B cell (primary cell): ENCODE results near the gene CDKN1A. TPM values are rescaled to one million over a fixed set of nuclear protein-coding genes. Genes with fewer than 3 reads are reported as not detected.

Experiments used
- ATAC-seq: fragments of 200-7000 bp; cut with Tn5 transposase; one replicate; pipeline ENCODE4 v1.10.0; 2021; ENCODE audit warnings: low read depth, mild to moderate bottlenecking, moderate number of reproducible peaks, moderate library complexity
- CTCF ChIA-PET: fragments of 350-600 bp; sonication (Branson Sonifier 250); formaldehyde crosslinking; loops from one replicate; lab custom pipeline; 2021; ENCODE audit warnings: antibody characterized with exemption, inconsistent platforms; lab: Charles Lee
- POLR2A ChIA-PET: fragments of 350-600 bp; sonication (Branson Sonifier 250); formaldehyde crosslinking; loops from one replicate; lab custom pipeline; 2021; ENCODE audit warnings: antibody characterized with exemption; lab: Charles Lee
- DNase-seq: peaks from one replicate; pipeline ENCODE4 v3.0.0; 2013
- H2AFZ ChIP-seq: 2 replicates; pipeline ENCODE4 v1.6.1; 2012; ENCODE audit warnings: mild to moderate bottlenecking, low read depth, low read length; ENCODE audit not compliant: insufficient read depth, poor library complexity, severe bottlenecking
- H3K27ac ChIP-seq, 2 donors: 1 replicate in 1 of 2; 2 replicates in 1 of 2; pipeline ENCODE4 v1.5.1; 2012 to 2013; ENCODE audit warnings: low read length in 2 of 2, mild to moderate bottlenecking in 2 of 2, moderate library complexity in 1 of 2
- H3K27me3 ChIP-seq, 4 experiments: fragments of 200-600 bp in 1 of 4; sonication (generic) in 1 of 4; replicated peaks in 1 of 4; 1 replicate in 2 of 4; 2 replicates in 2 of 4; pipeline versions ENCODE4 v1.6.1 to v1.7.0; 2013 to 2016; ENCODE audit warnings: low read length in 3 of 4, mild to moderate bottlenecking in 2 of 4, mixed read lengths in 1 of 4, moderate library complexity in 1 of 4; ENCODE audit not compliant: insufficient read depth in 4 of 4, control insufficient read depth in 3 of 4; ENCODE audit errors: control extremely low read depth in 1 of 4
- H3K36me3 ChIP-seq, 2 experiments: replicated peaks in 1 of 2; 1 replicate in 1 of 2; 2 replicates in 1 of 2; pipeline versions ENCODE4 v1.6.1 to v1.7.1; 2013; ENCODE audit warnings: low read length in 1 of 2; ENCODE audit not compliant: insufficient read depth in 2 of 2, control insufficient read depth in 1 of 2; ENCODE audit errors: control extremely low read depth in 1 of 2, extremely low read depth in 1 of 2
- H3K4me1 ChIP-seq, 2 donors: fragments of 200-600 bp in 1 of 2; sonication (generic) in 1 of 2; 1 replicate in 1 of 2; 2 replicates in 1 of 2; pipeline versions ENCODE4 v1.5.1 to v1.6.1; 2013 to 2017; ENCODE audit warnings: low read length in 2 of 2; ENCODE audit not compliant: control insufficient read depth in 2 of 2, insufficient read depth in 2 of 2
- H3K4me2 ChIP-seq: replicated peaks from 2 replicates; pipeline ENCODE3; 2012; ENCODE audit warnings: mild to moderate bottlenecking, low read depth, low read length; ENCODE audit not compliant: poor library complexity, severe bottlenecking
- H3K4me3 ChIP-seq, 5 experiments: fragments of 200-600 bp in 1 of 5; sonication (generic) in 1 of 5; 1 replicate in 3 of 5; 2 replicates in 2 of 5; pipeline versions ENCODE4 v1.5.1 to v1.7.0; 2011 to 2016; ENCODE audit warnings: low read length in 4 of 5, mild to moderate bottlenecking in 4 of 5, low read depth in 2 of 5, control low read depth in 1 of 5, moderate library complexity in 1 of 5; ENCODE audit not compliant: insufficient read depth in 1 of 5; ENCODE audit errors: control extremely low read depth in 1 of 5, extremely low read depth in 1 of 5
- H3K79me2 ChIP-seq: fragments of 200-600 bp; sonication (generic); one replicate; pipeline ENCODE4 v1.6.0; 2016; ENCODE audit warnings: low read length; ENCODE audit not compliant: control insufficient read depth, insufficient read depth
- H3K9ac ChIP-seq: fragments of 200-600 bp; sonication (generic); 2 replicates; pipeline ENCODE4 v1.6.1; 2017; ENCODE audit warnings: mild to moderate bottlenecking, low read length, moderate library complexity
- H3K9me3 ChIP-seq, 3 donors: one replicate each; pipeline versions ENCODE4 v1.6.1 to v1.7.1; 2013; ENCODE audit warnings: low read length in 2 of 3; ENCODE audit not compliant: control insufficient read depth in 2 of 3, insufficient read depth in 1 of 3; ENCODE audit errors: control extremely low read depth in 1 of 3
- H4K20me1 ChIP-seq: 2 replicates; pipeline ENCODE4 v1.6.0; 2012; ENCODE audit warnings: mild to moderate bottlenecking, low read length; ENCODE audit not compliant: insufficient read depth, control insufficient read depth, poor library complexity, severe bottlenecking
- H3K27ac Mint-ChIP-seq: one replicate; pipeline ENCODE4 v1.8.0; 2021; ENCODE audit warnings: mixed read lengths
- H3K27me3 Mint-ChIP-seq: one replicate; pipeline ENCODE4 v1.8.0; 2021; ENCODE audit warnings: mixed read lengths
- H3K4me1 Mint-ChIP-seq: one replicate; pipeline ENCODE4 v1.8.0; 2021; ENCODE audit warnings: mixed read lengths
- H3K4me3 Mint-ChIP-seq: one replicate; pipeline ENCODE4 v1.8.0; 2021; ENCODE audit warnings: mixed read lengths
- H3K9me3 Mint-ChIP-seq: one replicate; pipeline ENCODE4 v1.8.0; 2022; ENCODE audit warnings: mixed read lengths; ENCODE audit not compliant: insufficient read depth
- CTCF ChIP-seq: fragments of 200-600 bp; IDR thresholded peaks from one replicate; pipeline ENCODE4 v1.8.0; 2022; ENCODE audit warnings: antibody characterized with exemption, mild to moderate bottlenecking
- EZH2 ChIP-seq: IDR thresholded peaks from 2 replicates; pipeline ENCODE4 v1.6.1; 2012; ENCODE audit warnings: borderline replicate concordance, low read depth, mild to moderate bottlenecking, moderate library complexity, low read length; ENCODE audit not compliant: insufficient read depth, poor library complexity, severe bottlenecking
- WGBS: methylation state at CpG from one replicate; pipeline ENCODE4 v1.1.5; 2013; ENCODE audit warnings: missing lambda C conversion rate; ENCODE audit not compliant: insufficient coverage; 5-methylcytosine and 5-hydroxymethylcytosine counted together
- intact Hi-C: fragments of 100-400 bp; cut with micrococcal nuclease; formaldehyde crosslinking; loops from one replicate; pipeline ENCODE4 v1.10.0; 2022
- polyA plus RNA-seq: library from polyadenylated mRNA; depleted of rRNA; stranded (reverse); fragments of >200 nt; gene quantifications from 2 replicates; pipeline ENCODE4 v1.2.3, GENCODE V29; 2012
- total RNA-seq, 2 donors: library from RNA; stranded (reverse); fragments of 120-200 nt in 1 of 2; gene quantifications; 1 replicate in 1 of 2; 2 replicates in 1 of 2; pipeline versions ENCODE4 v1.2.3 to v1.2.4, GENCODE V29; 2013 to 2022

CDKN1A gene
- total and polyA plus RNA-seq, 2 donors (not counting 1 experiment from before 2014, with no cell fraction given), result 45.5 to 352 TPM

- Histone ChIP-seq H3K4me3 (no peak overlapping the region), H3K4me2 (no peak overlapping the region), H4K20me1 (no peaks in the 10 kb centered on the region), H3K27me3 (no peaks in the 10 kb centered on the region), H3K27ac (no peak overlapping the region), H3K4me1 (no peaks in the 10 kb centered on the region), H2AFZ (no peak overlapping the region), H3K79me2 (no peaks in the 10 kb centered on the region), H3K36me3 (no peaks in the 10 kb centered on the region), H3K9me3 (no peaks in the 10 kb centered on the region), H3K9ac (no peak overlapping the region)
- WGBS, result 95% methylated on average over 2 of the region's 3 CpGs
- H3K27ac Mint-ChIP-seq, result no peak overlapping the region
- DNase-seq (no peak), ATAC-seq (no peak)
- TF ChIP-seq EZH2, result no peak
- no peak for TF ChIP-seq CTCF
- no peaks in the 10 kb centered on the region for H3K27me3 Mint-ChIP-seq
- H3K4me3 Mint-ChIP-seq, result no peak overlapping the region
- ChIA-PET POLR2A (interaction anchor here (0.7 kb wide), 1 partner anchor 34 kb away, joined by 5 read pairs; no protein-coding TSS in a partner anchor), CTCF (no interaction called here)
- no peaks in the 10 kb centered on the region for H3K4me1 Mint-ChIP-seq
- no peaks in the 10 kb centered on the region for H3K9me3 Mint-ChIP-seq
- intact Hi-C loops, result no loop called here
These were observed 37.0 kb upstream of the CDKN1A start for GRCh38 chr6:36641543-36641942.

GRCh38 chr6:36642913-36643817, 35.3 kb upstream of the CDKN1A start:
- ChIA-PET POLR2A (interaction anchor here (0.5 kb wide), 1 partner anchor 15 kb away, joined by 7 read pairs; no protein-coding TSS in a partner anchor), CTCF (interaction anchor here (0.8 to 1.5 kb wide), 5 partner anchors 17 to 116 kb away, joined by 3 to 7 read pairs (median 3); no protein-coding TSS in a partner anchor)
- Histone ChIP-seq H3K4me3 (no peak overlapping the region), H3K36me3 (no peaks in the 10 kb centered on the region), H3K9me3 (no peaks in the 10 kb centered on the region), H3K27me3 (no peaks in the 10 kb centered on the region), H4K20me1 (no peaks in the 10 kb centered on the region), H3K27ac (no peak overlapping the region), H2AFZ (no peak overlapping the region), H3K79me2 (no peaks in the 10 kb centered on the region), H3K4me1 (no peaks in the 10 kb centered on the region), H3K4me2 (no peak overlapping the region), H3K9ac (no peak overlapping the region)
- H3K4me3 Mint-ChIP-seq, result no peak overlapping the region
- 78% methylated on average over 8 of the region's 8 CpGs for WGBS
- no peak for DNase-seq
- ATAC-seq, result no peak
- no peaks in the 10 kb centered on the region for H3K4me1 Mint-ChIP-seq
- intact Hi-C loops, result no loop called here
- TF ChIP-seq CTCF (no peak), EZH2 (no peak)
- H3K27ac Mint-ChIP-seq, result no peak overlapping the region
- no peaks in the 10 kb centered on the region for H3K9me3 Mint-ChIP-seq
- H3K27me3 Mint-ChIP-seq, result no peaks in the 10 kb centered on the region
